SHP77 treated with DMSO at 0.1 percent for 48 hours (cell line): ENCODE data around the gene COL5A2.

Experiments used
- DNase-seq: peaks from one replicate; lab custom pipeline; 2025; lab: John Stamatoyannopoulos, UW

Gene COL5A2

GRCh38 chr2:188997263-188997662 lies 182.3 kb downstream of the COL5A2 start:
- no peak for DNase-seq

GRCh38 chr2:188993247-188993646 lies 186.3 kb downstream of the COL5A2 start:
- no peak for DNase-seq

GRCh38 chr2:188986839-188987238 lies 192.7 kb downstream of the COL5A2 start:
- no peak for DNase-seq

- no peak for DNase-seq
Observed at GRCh38 chr2:188984680-188985079, 194.9 kb downstream of the COL5A2 start.

GRCh38 chr2:188984065-188984491 lies 195.5 kb downstream of the COL5A2 start:
- no peak for DNase-seq

- DNase-seq = no peak
Observed at GRCh38 chr2:188983427-188984064, 196.0 kb downstream of the COL5A2 start.
